Vagina (tissue), 2 donors: ENCODE measurements around the gene IQSEC3. TPM values are rescaled to one million over a fixed set of nuclear protein-coding genes. Genes with fewer than 3 reads are reported as not detected.
"Not testable (repeated sequence)": the region's sequence is repeated elsewhere in the genome, so short reads cannot be mapped to it uniquely, and the experiment has no call there.

ENCODE experiments used
- DNase-seq, 2 donors: peaks; one replicate each; pipeline ENCODE4 v3.0.0-alpha.2; 2017; ENCODE audit errors: extremely low spot score in 2 of 2
- H3K27ac ChIP-seq: fragments of 200-600 bp; sonication (generic); one replicate; pipeline ENCODE4 v1.5.1; 2019
- H3K27me3 ChIP-seq: fragments of 200-600 bp; sonication (generic); one replicate; pipeline ENCODE4 v1.5.1; 2019
- H3K36me3 ChIP-seq, 2 donors: fragments of 200-600 bp; sonication (generic); one replicate each; pipeline ENCODE4 v1.5.1; 2017 to 2019
- H3K4me1 ChIP-seq: fragments of 200-600 bp; sonication (generic); one replicate; pipeline ENCODE4 v1.5.1; 2019
- H3K4me3 ChIP-seq, 2 donors: fragments of 200-600 bp; sonication (generic); 1 replicate in 1 of 2; 2 replicates in 1 of 2; pipeline ENCODE4 v1.5.1; 2016 to 2019
- H3K9me3 ChIP-seq: fragments of 200-600 bp; sonication (generic); one replicate; pipeline ENCODE4 v1.5.1; 2019
- POLR2A ChIP-seq, 2 donors: fragments of 450-650 bp; IDR thresholded peaks; one replicate each; pipeline ENCODE4 v1.6.1; 2017; ENCODE audit warnings: antibody characterized with exemption in 2 of 2, mild to moderate bottlenecking in 2 of 2, moderate library complexity in 2 of 2
- POLR2AphosphoS5 ChIP-seq, 2 donors: sonication (generic); formaldehyde crosslinking; IDR thresholded peaks; one replicate each; pipeline ENCODE4 v1.9.0; 2017; ENCODE audit warnings: antibody characterized with exemption in 2 of 2, mild to moderate bottlenecking in 2 of 2, low read depth in 1 of 2; ENCODE audit not compliant: insufficient read depth in 1 of 2
- intact Hi-C: fragments of 100-400 bp; cut with DNase I; formaldehyde crosslinking; loops from one replicate; pipeline ENCODE4 v1.15.1; 2023
- total RNA-seq: library from RNA; depleted of rRNA; stranded (reverse); fragments of >200 nt; gene quantifications from one replicate; pipeline ENCODE4 v1.2.3, GENCODE V29; 2016
- TF ChIP-seq, protein P1 (sequence below), 3 experiments: fragments of 450-650 bp in 2 of 3; fragments of 200-600 bp in 1 of 3; sonication (generic) in 1 of 3; IDR thresholded peaks; one replicate each; pipeline ENCODE4 v1.5.1; 2017 to 2019; ENCODE audit warnings: antibody characterized with exemption in 3 of 3, mild to moderate bottlenecking in 2 of 3, moderate library complexity in 2 of 3

Gene IQSEC3
- total RNA-seq, 1 donor from 2014 or later: 1.7 TPM

GRCh38 chr12:184811-185575 is 118.4 kb downstream of the IQSEC3 start:
- no peaks in the 10 kb centered on the region for H3K9me3 ChIP-seq
- DNase-seq: no peak
- TF ChIP-seq POLR2AphosphoS5 (IDR thresholded peaks at IDR 0.05; ENCODE audit: insufficient read depth in 1 of 2, low read depth in 1 of 2) (no peak), POLR2A (IDR thresholded peaks at IDR 0.05) (no peak)
- TF ChIP-seq, protein P1, sequence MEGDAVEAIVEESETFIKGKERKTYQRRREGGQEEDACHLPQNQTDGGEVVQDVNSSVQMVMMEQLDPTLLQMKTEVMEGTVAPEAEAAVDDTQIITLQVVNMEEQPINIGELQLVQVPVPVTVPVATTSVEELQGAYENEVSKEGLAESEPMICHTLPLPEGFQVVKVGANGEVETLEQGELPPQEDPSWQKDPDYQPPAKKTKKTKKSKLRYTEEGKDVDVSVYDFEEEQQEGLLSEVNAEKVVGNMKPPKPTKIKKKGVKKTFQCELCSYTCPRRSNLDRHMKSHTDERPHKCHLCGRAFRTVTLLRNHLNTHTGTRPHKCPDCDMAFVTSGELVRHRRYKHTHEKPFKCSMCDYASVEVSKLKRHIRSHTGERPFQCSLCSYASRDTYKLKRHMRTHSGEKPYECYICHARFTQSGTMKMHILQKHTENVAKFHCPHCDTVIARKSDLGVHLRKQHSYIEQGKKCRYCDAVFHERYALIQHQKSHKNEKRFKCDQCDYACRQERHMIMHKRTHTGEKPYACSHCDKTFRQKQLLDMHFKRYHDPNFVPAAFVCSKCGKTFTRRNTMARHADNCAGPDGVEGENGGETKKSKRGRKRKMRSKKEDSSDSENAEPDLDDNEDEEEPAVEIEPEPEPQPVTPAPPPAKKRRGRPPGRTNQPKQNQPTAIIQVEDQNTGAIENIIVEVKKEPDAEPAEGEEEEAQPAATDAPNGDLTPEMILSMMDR (IDR thresholded peaks at IDR 0.05): no peak
- H3K27ac ChIP-seq: no peak overlapping the region
- no peaks in the 10 kb centered on the region for H3K27me3 ChIP-seq
- no peak overlapping the region for H3K4me3 ChIP-seq
- H3K36me3 ChIP-seq: no peaks in the 10 kb centered on the region
- H3K4me1 ChIP-seq: peaks cover 5% of the 10 kb centered on the region
- intact Hi-C loops: no loop called here

- Histone ChIP-seq H3K4me3 (no peak overlapping the region), H3K4me1 (peaks cover 5% of the 10 kb centered on the region), H3K27me3 (no peaks in the 10 kb centered on the region), H3K27ac (no peak overlapping the region), H3K36me3 (no peaks in the 10 kb centered on the region), H3K9me3 (no peaks in the 10 kb centered on the region)
- intact Hi-C loops: no loop called here
- TF ChIP-seq POLR2AphosphoS5 (IDR thresholded peaks at IDR 0.05; ENCODE audit: insufficient read depth in 1 of 2, low read depth in 1 of 2) (no peak), POLR2A (IDR thresholded peaks at IDR 0.05) (no peak)
- TF ChIP-seq, protein P1 (IDR thresholded peaks at IDR 0.05): no peak
- no peak for DNase-seq
These were observed 119.0 kb downstream of the IQSEC3 start for GRCh38 chr12:185576-185955.

DNA sequence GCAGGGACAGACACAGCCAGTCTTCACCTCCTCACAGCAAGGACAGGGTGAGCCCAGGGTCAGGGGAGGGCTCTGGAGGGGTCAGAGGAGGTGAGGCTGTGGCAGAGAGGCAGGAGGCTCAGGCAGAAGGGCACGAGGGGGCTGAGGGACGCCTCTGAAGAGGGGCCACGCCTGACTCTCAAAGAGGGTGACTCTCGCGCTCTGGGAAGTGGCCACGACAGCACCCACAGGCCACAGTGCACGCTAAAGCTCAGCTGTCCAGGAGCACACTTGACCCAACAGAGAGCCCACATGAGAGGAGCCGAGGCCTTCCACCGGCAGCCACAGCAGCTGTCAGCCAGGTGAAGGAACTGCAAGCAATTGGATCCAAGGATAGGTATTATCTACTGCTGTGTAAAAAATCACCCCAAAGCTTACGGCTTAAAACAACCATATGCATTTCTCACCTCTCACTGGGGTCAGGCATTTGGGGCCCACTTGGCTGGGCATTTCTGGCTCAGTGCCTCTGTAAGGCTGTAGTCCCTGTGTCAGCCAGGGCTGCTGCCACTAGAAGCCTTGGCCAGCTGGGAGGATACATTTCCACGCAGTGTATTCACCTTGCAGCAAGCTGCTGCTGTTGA is 119.5 kb downstream of the IQSEC3 start:
- no peak for DNase-seq
- Histone ChIP-seq H3K27me3 (no peaks in the 10 kb centered on the region), H3K9me3 (no peaks in the 10 kb centered on the region), H3K27ac (no peak overlapping the region), H3K4me3 (no peak overlapping the region), H3K36me3 (no peaks in the 10 kb centered on the region), H3K4me1 (peaks cover 5% of the 10 kb centered on the region)
- intact Hi-C loops: no loop called here
- TF ChIP-seq, protein P1 (IDR thresholded peaks at IDR 0.05): no peak
- TF ChIP-seq POLR2A (IDR thresholded peaks at IDR 0.05) (no peak), POLR2AphosphoS5 (IDR thresholded peaks at IDR 0.05; ENCODE audit: insufficient read depth in 1 of 2, low read depth in 1 of 2) (no peak)

- H3K4me1 ChIP-seq, H3K9me3 ChIP-seq, H3K27ac ChIP-seq, DNase-seq, H3K36me3 ChIP-seq, intact Hi-C loops, H3K27me3 ChIP-seq: not testable (repeated sequence)
- peak overlapping the region; percentile 33 to 44 for H3K4me3 ChIP-seq
These were observed 121.7 kb downstream of the IQSEC3 start for GRCh38 chr12:187986-188909.

GRCh38 chr12:188910-189621 is 122.5 kb downstream of the IQSEC3 start:
- Histone ChIP-seq H3K4me1 (peaks cover 5% of the 10 kb centered on the region), H3K9me3 (no peaks in the 10 kb centered on the region), H3K27ac (no peak overlapping the region), H3K36me3 (no peaks in the 10 kb centered on the region), H3K27me3 (no peaks in the 10 kb centered on the region), H3K4me3 (peak overlapping the region; percentile 33 to 44)
- DNase-seq: no peak
- intact Hi-C loops: no loop called here
- TF ChIP-seq, protein P1 (IDR thresholded peaks at IDR 0.05): peak in 2 of 3 experiments; percentile 34 to 42
- no peak for TF ChIP-seq POLR2A (IDR thresholded peaks at IDR 0.05)
